ENCODE data around the gene FFAR1. TPM values are rescaled to one million over a fixed set of nuclear protein-coding genes. Genes with fewer than 3 reads are reported as not detected.
"Not testable (repeated sequence)": the region's sequence is repeated elsewhere in the genome, so short reads cannot be mapped to it uniquely, and the experiment has no call there.

Gene FFAR1
- polyA plus RNA-seq, 1 donor (not counting 4 experiments of a cell fraction or from before 2014, with no cell fraction given) = not detected

DNA sequence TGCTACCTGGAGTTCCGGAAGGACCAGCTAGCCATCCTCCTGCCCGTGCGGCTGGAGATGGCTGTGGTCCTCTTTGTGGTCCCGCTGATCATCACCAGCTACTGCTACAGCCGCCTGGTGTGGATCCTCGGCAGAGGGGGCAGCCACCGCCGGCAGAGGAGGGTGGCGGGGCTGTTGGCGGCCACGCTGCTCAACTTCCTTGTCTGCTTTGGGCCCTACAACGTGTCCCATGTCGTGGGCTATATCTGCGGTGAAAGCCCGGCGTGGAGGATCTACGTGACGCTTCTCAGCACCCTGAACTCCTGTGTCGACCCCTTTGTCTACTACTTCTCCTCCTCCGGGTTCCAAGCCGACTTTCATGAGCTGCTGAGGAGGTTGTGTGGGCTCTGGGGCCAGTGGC is 11.7 kb downstream of the FFAR1 start:
- H3K27me3 ChIP-seq (ENCODE audit: control insufficient read depth, extremely low read depth, insufficient read depth, low read length); FAIRE-seq; H3K9ac ChIP-seq (ENCODE audit: control insufficient read depth, extremely low read depth, insufficient read depth, low read length); H3K9me3 ChIP-seq (ENCODE audit: control insufficient read depth, low read depth, low read length); H3K9me1 ChIP-seq (ENCODE audit: control insufficient read depth, extremely low read depth, insufficient read depth, low read length); H4K20me1 ChIP-seq (ENCODE audit: control insufficient read depth, extremely low read depth, insufficient read depth, low read length); H3K4me1 ChIP-seq (ENCODE audit: control insufficient read depth, extremely low read depth, insufficient read depth, low read length); H3K27ac ChIP-seq (ENCODE audit: control insufficient read depth, insufficient read depth, low read length); H3K36me3 ChIP-seq (ENCODE audit: control insufficient read depth in 2 of 2, extremely low read depth in 1 of 2, insufficient read depth in 2 of 2, low read length in 2 of 2); dilution Hi-C loops (cut with MboI; ENCODE audit: extremely low pct_ligation_motif_present, low sequenced_read_pairs); H2AFZ ChIP-seq (ENCODE audit: control insufficient read depth, low read length); H3K79me2 ChIP-seq (ENCODE audit: control insufficient read depth, insufficient read depth, low read length); H3K4me2 ChIP-seq (ENCODE audit: control insufficient read depth, extremely low read depth, insufficient read depth, low read depth, low read length); H3K4me3 ChIP-seq (ENCODE audit: control insufficient read depth in 2 of 3, extremely low read depth in 1 of 3, insufficient read depth in 2 of 3, low read depth in 1 of 3, low read length in 3 of 3); DNase-seq (ENCODE audit: low read depth, low spot score): not testable (repeated sequence)

DNA sequence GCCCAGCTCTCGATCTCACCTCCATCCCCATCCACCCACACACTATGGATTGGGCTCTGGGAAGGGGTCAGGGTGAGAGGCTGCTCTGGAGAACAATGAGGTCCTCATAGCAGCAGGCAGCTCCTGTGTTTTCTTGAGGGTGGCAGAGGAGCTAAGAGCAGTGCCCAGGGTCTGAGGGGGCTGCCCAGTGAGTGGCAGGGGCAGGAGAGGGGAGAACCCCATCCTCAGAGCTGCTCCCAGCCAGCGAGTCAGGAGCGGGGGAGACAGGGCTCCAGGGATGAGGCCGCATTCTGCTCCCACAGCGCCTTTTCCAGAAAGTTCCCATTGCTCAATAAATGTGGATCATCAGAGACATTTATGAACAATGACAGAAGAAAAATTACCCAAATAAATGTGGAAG is 12.4 kb downstream of the FFAR1 start:
- FAIRE-seq; H4K20me1 ChIP-seq (ENCODE audit: control insufficient read depth, extremely low read depth, insufficient read depth, low read length); H3K4me2 ChIP-seq (ENCODE audit: control insufficient read depth, extremely low read depth, insufficient read depth, low read depth, low read length); dilution Hi-C loops (cut with MboI; ENCODE audit: extremely low pct_ligation_motif_present, low sequenced_read_pairs); H2AFZ ChIP-seq (ENCODE audit: control insufficient read depth, low read length); H3K4me1 ChIP-seq (ENCODE audit: control insufficient read depth, extremely low read depth, insufficient read depth, low read length); H3K9me3 ChIP-seq (ENCODE audit: control insufficient read depth, low read depth, low read length); H3K79me2 ChIP-seq (ENCODE audit: control insufficient read depth, insufficient read depth, low read length); H3K9ac ChIP-seq (ENCODE audit: control insufficient read depth, extremely low read depth, insufficient read depth, low read length); H3K27me3 ChIP-seq (ENCODE audit: control insufficient read depth, extremely low read depth, insufficient read depth, low read length); H3K4me3 ChIP-seq (ENCODE audit: control insufficient read depth in 2 of 3, extremely low read depth in 1 of 3, insufficient read depth in 2 of 3, low read depth in 1 of 3, low read length in 3 of 3); DNase-seq (ENCODE audit: low read depth, low spot score); H3K27ac ChIP-seq (ENCODE audit: control insufficient read depth, insufficient read depth, low read length); H3K9me1 ChIP-seq (ENCODE audit: control insufficient read depth, extremely low read depth, insufficient read depth, low read length); H3K36me3 ChIP-seq (ENCODE audit: control insufficient read depth in 2 of 2, extremely low read depth in 1 of 2, insufficient read depth in 2 of 2, low read length in 2 of 2): not testable (repeated sequence)

DNA sequence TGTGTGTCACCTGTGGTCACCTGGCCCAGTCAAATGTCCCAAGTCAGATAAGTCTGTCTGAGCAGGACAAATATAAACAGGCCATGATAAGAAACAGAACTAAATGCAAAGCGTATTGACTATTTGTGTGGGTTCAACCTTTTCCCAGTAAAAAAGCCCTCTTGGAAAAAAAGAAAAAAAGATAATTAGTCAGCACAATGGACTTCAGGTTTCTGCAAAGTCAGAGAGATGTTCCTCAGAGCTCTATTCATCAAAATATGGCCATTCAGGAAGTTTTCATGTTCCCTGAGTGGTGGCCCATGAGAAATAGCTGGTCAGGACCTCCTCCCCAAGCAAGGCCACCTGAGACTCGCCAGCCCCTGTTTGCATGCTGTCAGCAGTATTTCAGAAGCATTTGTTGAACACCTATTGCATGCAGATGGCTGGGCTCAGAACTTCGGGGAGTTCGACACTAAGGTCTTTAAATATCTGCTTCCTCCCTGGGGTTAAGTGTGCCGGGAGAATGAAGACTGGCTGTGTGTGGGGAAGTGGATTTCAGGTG is 13.2 kb downstream of the FFAR1 start:
- Histone ChIP-seq H3K9ac (ENCODE audit: control insufficient read depth, extremely low read depth, insufficient read depth, low read length) (no peak overlapping the region), H3K27ac (ENCODE audit: control insufficient read depth, insufficient read depth, low read length) (no peak overlapping the region), H4K20me1 (ENCODE audit: control insufficient read depth, extremely low read depth, insufficient read depth, low read length) (no peaks in the 10 kb centered on the region), H3K9me3 (ENCODE audit: control insufficient read depth, low read depth, low read length) (no peaks in the 10 kb centered on the region), H3K4me3 (ENCODE audit: control insufficient read depth in 2 of 3, extremely low read depth in 1 of 3, insufficient read depth in 2 of 3, low read depth in 1 of 3, low read length in 3 of 3) (no peak overlapping the region), H2AFZ (ENCODE audit: control insufficient read depth, low read length) (no peak overlapping the region), H3K36me3 (ENCODE audit: control insufficient read depth in 2 of 2, extremely low read depth in 1 of 2, insufficient read depth in 2 of 2, low read length in 2 of 2) (no peaks in the 10 kb centered on the region), H3K9me1 (ENCODE audit: control insufficient read depth, extremely low read depth, insufficient read depth, low read length) (no peaks in the 10 kb centered on the region), H3K4me1 (ENCODE audit: control insufficient read depth, extremely low read depth, insufficient read depth, low read length) (no peaks in the 10 kb centered on the region), H3K27me3 (ENCODE audit: control insufficient read depth, extremely low read depth, insufficient read depth, low read length) (peaks cover 6% of the 10 kb centered on the region), H3K79me2 (ENCODE audit: control insufficient read depth, insufficient read depth, low read length) (no peaks in the 10 kb centered on the region), H3K4me2 (ENCODE audit: control insufficient read depth, extremely low read depth, insufficient read depth, low read depth, low read length) (no peak overlapping the region)
- no peak for FAIRE-seq
- no peak for DNase-seq (ENCODE audit: low read depth, low spot score)
- TF ChIP-seq, protein P1, sequence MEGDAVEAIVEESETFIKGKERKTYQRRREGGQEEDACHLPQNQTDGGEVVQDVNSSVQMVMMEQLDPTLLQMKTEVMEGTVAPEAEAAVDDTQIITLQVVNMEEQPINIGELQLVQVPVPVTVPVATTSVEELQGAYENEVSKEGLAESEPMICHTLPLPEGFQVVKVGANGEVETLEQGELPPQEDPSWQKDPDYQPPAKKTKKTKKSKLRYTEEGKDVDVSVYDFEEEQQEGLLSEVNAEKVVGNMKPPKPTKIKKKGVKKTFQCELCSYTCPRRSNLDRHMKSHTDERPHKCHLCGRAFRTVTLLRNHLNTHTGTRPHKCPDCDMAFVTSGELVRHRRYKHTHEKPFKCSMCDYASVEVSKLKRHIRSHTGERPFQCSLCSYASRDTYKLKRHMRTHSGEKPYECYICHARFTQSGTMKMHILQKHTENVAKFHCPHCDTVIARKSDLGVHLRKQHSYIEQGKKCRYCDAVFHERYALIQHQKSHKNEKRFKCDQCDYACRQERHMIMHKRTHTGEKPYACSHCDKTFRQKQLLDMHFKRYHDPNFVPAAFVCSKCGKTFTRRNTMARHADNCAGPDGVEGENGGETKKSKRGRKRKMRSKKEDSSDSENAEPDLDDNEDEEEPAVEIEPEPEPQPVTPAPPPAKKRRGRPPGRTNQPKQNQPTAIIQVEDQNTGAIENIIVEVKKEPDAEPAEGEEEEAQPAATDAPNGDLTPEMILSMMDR (optimal IDR thresholded peaks at IDR 0.05 in 1 of 3, IDR thresholded peaks at IDR 0.05 in 1 of 3, conservative IDR thresholded peaks at IDR 0.05 in 1 of 3; ENCODE audit: extremely low read depth in 1 of 3, insufficient read depth in 2 of 3, low read length in 3 of 3) = no peak
- TF ChIP-seq EZH2 (IDR thresholded peaks at IDR 0.05; ENCODE audit: low read length) = no peak
- dilution Hi-C loops (cut with MboI; ENCODE audit: extremely low pct_ligation_motif_present, low sequenced_read_pairs) = no loop called here

Measured in keratinocyte (primary cell).